Vagina (tissue), 2 donors: Measurements from ENCODE around the gene PAPSS1.

Experiments used
- POLR2AphosphoS5 ChIP-seq, 2 donors: sonication (generic); formaldehyde crosslinking; IDR thresholded peaks; one replicate each; pipeline ENCODE4 v1.9.0; 2017; ENCODE audit warnings: antibody characterized with exemption in 2 of 2, mild to moderate bottlenecking in 2 of 2, low read depth in 1 of 2; ENCODE audit not compliant: insufficient read depth in 1 of 2
- TF ChIP-seq, protein P1 (sequence below), 3 experiments: fragments of 450-650 bp in 2 of 3; fragments of 200-600 bp in 1 of 3; sonication (generic) in 1 of 3; IDR thresholded peaks; one replicate each; pipeline ENCODE4 v1.5.1; 2017 to 2019; ENCODE audit warnings: antibody characterized with exemption in 3 of 3, mild to moderate bottlenecking in 2 of 3, moderate library complexity in 2 of 3

DNA sequence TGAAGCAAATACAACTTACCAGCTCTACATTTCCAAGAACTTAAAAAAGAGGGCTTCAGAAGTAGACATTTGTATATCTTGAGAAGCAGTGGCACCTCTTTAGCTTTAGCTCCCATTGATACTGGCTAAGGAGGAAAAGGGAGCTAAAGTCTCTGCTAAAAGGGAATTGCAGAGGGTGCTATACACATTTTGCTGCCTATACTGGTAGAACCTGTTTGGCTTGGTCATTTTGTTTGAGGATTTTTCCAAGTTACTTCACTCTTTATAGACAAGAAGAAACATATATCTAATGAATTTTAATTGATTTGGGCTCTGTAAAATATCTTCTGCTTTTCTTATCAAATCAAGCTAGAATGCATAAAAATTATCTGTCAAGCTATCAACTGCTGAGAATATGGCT, 11.8 kb downstream of the PAPSS1 start:
- TF ChIP-seq, protein P1, sequence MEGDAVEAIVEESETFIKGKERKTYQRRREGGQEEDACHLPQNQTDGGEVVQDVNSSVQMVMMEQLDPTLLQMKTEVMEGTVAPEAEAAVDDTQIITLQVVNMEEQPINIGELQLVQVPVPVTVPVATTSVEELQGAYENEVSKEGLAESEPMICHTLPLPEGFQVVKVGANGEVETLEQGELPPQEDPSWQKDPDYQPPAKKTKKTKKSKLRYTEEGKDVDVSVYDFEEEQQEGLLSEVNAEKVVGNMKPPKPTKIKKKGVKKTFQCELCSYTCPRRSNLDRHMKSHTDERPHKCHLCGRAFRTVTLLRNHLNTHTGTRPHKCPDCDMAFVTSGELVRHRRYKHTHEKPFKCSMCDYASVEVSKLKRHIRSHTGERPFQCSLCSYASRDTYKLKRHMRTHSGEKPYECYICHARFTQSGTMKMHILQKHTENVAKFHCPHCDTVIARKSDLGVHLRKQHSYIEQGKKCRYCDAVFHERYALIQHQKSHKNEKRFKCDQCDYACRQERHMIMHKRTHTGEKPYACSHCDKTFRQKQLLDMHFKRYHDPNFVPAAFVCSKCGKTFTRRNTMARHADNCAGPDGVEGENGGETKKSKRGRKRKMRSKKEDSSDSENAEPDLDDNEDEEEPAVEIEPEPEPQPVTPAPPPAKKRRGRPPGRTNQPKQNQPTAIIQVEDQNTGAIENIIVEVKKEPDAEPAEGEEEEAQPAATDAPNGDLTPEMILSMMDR (IDR thresholded peaks at IDR 0.05), result no peak
- no peak for TF ChIP-seq POLR2AphosphoS5 (IDR thresholded peaks at IDR 0.05; ENCODE audit: insufficient read depth in 1 of 2, low read depth in 1 of 2)
